SH-SY5Y (cell line): ENCODE results near the gene DMBT1.

Experiments used
- GATA2 ChIP-seq: IDR thresholded peaks from 2 replicates; pipeline ENCODE4 v1.6.1; 2011; ENCODE audit warnings: mild to moderate bottlenecking, low read depth, low read length
- GATA3 ChIP-seq: IDR thresholded peaks from 2 replicates; pipeline ENCODE4 v1.6.1; 2011; ENCODE audit warnings: low read depth, mild to moderate bottlenecking, low read length, moderate library complexity

DNA sequence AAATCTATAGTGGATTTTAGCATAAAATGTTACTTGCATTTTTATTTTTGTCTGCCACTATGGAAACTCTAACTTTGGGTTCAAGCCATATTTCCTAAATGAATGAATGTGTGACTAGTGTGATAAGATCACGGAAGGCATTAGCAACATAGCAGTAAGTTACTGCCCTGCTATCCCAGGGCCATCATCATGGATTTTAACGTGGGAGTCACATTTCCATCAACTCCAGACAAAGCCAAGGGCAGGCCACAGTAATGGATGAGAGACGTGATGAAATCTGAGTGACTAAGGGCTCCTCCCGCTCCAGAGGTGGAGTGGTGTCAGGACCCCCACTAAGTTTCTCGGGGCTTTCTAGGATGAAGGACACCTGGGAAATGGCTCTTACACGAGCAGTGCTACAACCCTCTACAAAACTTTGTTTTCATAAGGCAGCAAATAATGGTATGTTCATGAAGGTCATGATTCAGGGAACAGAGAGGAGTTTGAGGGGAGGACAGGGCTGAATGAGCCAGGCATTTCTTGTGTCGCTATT lies 104.8 kb downstream of the DMBT1 start:
- TF ChIP-seq GATA2 (no peak), GATA3 (no peak)
